OCI-LY7 (cell line): ENCODE results near the gene DHX29. TPM values are rescaled to one million over a fixed set of nuclear protein-coding genes. Genes with fewer than 3 reads are reported as not detected.

Source experiments
- BruUV-seq: library from RNA; stranded (reverse); fragments of 400-500 nt; replicated peaks from 2 replicates; lab custom pipeline; 2021; lab: Mats Ljungman, UMichigan
- CTCF ChIA-PET: fragments of 300-600 bp; sonication (Branson Sonifier 250); formaldehyde crosslinking; loops from one replicate; lab custom pipeline; 2022; ENCODE audit warnings: antibody characterized with exemption; ENCODE audit not compliant: unreplicated experiment; lab: Charles Lee
- POLR2A ChIA-PET: fragments of 300-600 bp; sonication (Branson Sonifier 250); formaldehyde crosslinking; loops from one replicate; lab custom pipeline; 2022; ENCODE audit warnings: antibody characterized with exemption; lab: Charles Lee
- DNase-seq: peaks from one replicate; pipeline ENCODE4 v3.0.0-alpha.2; 2015; ENCODE audit warnings: low spot score
- H2AFZ ChIP-seq: fragments of 200-600 bp; sonication (generic), shearing (Covaris generic); 2 replicates; pipeline ENCODE4 v1.6.1; 2014; ENCODE audit warnings: mild to moderate bottlenecking, antibody characterized with exemption, low read length, moderate library complexity
- H3K27ac ChIP-seq: fragments of 200-600 bp; sonication (generic); 2 replicates; pipeline ENCODE4 v1.5.1; 2014; ENCODE audit warnings: mixed run types, low read depth, mild to moderate bottlenecking, moderate library complexity, low read length, inconsistent platforms; ENCODE audit not compliant: poor library complexity, severe bottlenecking
- H3K36me3 ChIP-seq: fragments of 200-600 bp; sonication (generic); 2 replicates; pipeline ENCODE4 v1.6.1; 2014; ENCODE audit warnings: mild to moderate bottlenecking, antibody characterized with exemption, low read length, moderate library complexity, mixed read lengths; ENCODE audit not compliant: insufficient read depth
- H3K4me1 ChIP-seq: fragments of 200-600 bp; sonication (generic); 2 replicates; pipeline ENCODE4 v1.5.1; 2014; ENCODE audit warnings: mild to moderate bottlenecking, low read length; ENCODE audit not compliant: insufficient read depth, poor library complexity, severe bottlenecking
- H3K4me2 ChIP-seq: fragments of 200-600 bp; sonication (generic); 2 replicates; pipeline ENCODE4 v1.6.1; 2014; ENCODE audit warnings: mild to moderate bottlenecking, low read length
- H3K4me3 ChIP-seq: fragments of 200-600 bp; sonication (generic); 2 replicates; pipeline ENCODE4 v1.5.1; 2014; ENCODE audit warnings: mild to moderate bottlenecking, low read depth, low read length; ENCODE audit not compliant: poor library complexity, severe bottlenecking
- H3K79me2 ChIP-seq: fragments of 200-600 bp; sonication (generic); 2 replicates; pipeline ENCODE4 v1.6.1; 2016; ENCODE audit warnings: low read depth, mild to moderate bottlenecking, low read length, moderate library complexity, mixed read lengths; ENCODE audit not compliant: insufficient read depth
- H3K9me2 ChIP-seq: fragments of 200-600 bp; sonication (generic); 2 replicates; pipeline ENCODE4 v1.6.1; 2016; ENCODE audit warnings: mild to moderate bottlenecking, low read length, mixed read lengths; ENCODE audit not compliant: insufficient read depth
- H3K9me3 ChIP-seq: fragments of 200-600 bp; sonication (generic); 2 replicates; pipeline ENCODE4 v1.6.1; 2014; ENCODE audit warnings: mild to moderate bottlenecking, mixed run types, low read length, mixed read lengths
- H4K20me1 ChIP-seq: fragments of 200-600 bp; sonication (generic); 2 replicates; pipeline ENCODE4 v1.6.1; 2014; ENCODE audit warnings: mild to moderate bottlenecking, antibody characterized with exemption, low read length, moderate library complexity, mixed read lengths; ENCODE audit not compliant: insufficient read depth
- CTCF ChIP-seq: fragments of 200-600 bp; sonication (generic); conservative IDR thresholded peaks from 2 replicates; pipeline ENCODE4 v1.5.1; 2014; ENCODE audit warnings: mild to moderate bottlenecking, antibody characterized with exemption, low read length, moderate library complexity, mixed read lengths
- EZH2phosphoT487 ChIP-seq: fragments of 200-600 bp; sonication (generic); IDR thresholded peaks from 2 replicates; pipeline ENCODE4 v1.6.1; 2018; ENCODE audit warnings: low read depth, borderline replicate concordance, mild to moderate bottlenecking, mixed run types, antibody characterized with exemption, low read length, moderate library complexity, mixed read lengths
- intact Hi-C: fragments of 100-400 bp; cut with micrococcal nuclease; formaldehyde crosslinking; loops from one replicate; pipeline ENCODE4 v1.10.0; 2022; ENCODE audit not compliant: unreplicated experiment
- total RNA-seq, 2 experiments: library from RNA; depleted of rRNA in 1 of 2; stranded (reverse); fragments of >200 nt in 1 of 2; shearing (Covaris generic) in 1 of 2; gene quantifications; 2 replicates each; pipeline ENCODE4 v1.2.3, GENCODE V29; 2014 to 2022

Gene DHX29
- total RNA-seq, 2 experiments from 2014 or later: 12.7 to 19.9 TPM

- Histone ChIP-seq H2AFZ (no peak overlapping the region), H3K9me3 (peaks cover 8% of the 10 kb centered on the region), H3K36me3 (peaks cover 41% of the 10 kb centered on the region), H3K9me2 (no peaks in the 10 kb centered on the region), H3K4me1 (peaks cover 37% of the 10 kb centered on the region), H3K4me2 (peak overlapping the region; percentile 97), H4K20me1 (peaks cover 6% of the 10 kb centered on the region; the same call in 1 of the 2 replicates), H3K79me2 (peaks cover 88% of the 10 kb centered on the region), H3K27ac (no peak overlapping the region), H3K4me3 (peak overlapping the region; percentile 91)
- TF ChIP-seq EZH2phosphoT487: no peak
- TF ChIP-seq CTCF: no peak
- CTCF ChIA-PET: no interaction called here
- DNase-seq: no peak
- no TSS peak for BruUV-seq
- POLR2A ChIA-PET: interaction anchor here (0.6 to 2.4 kb wide), 4 partner anchors 8 to 1798 kb away, joined by 3 to 15 read pairs (median 4); no protein-coding TSS in a partner anchor
- intact Hi-C loops: loop anchor here (5.0 kb wide), 2 partner anchors 78 to 133 kb away; partner anchors contain the start of genes CDC20B and MCIDAS
These were observed 2.1 kb downstream of the DHX29 start for GRCh38 chr5:55305345-55305744.

- Histone ChIP-seq H3K4me1 (peaks cover 30% of the 10 kb centered on the region), H3K27ac (no peak overlapping the region), H3K9me2 (no peaks in the 10 kb centered on the region), H3K79me2 (peaks cover 86% of the 10 kb centered on the region), H3K4me2 (peak overlapping the region; percentile 97), H3K9me3 (peaks cover 8% of the 10 kb centered on the region), H4K20me1 (peaks cover 6% of the 10 kb centered on the region; the same call in 1 of the 2 replicates), H3K36me3 (peaks cover 35% of the 10 kb centered on the region), H3K4me3 (no peak overlapping the region), H2AFZ (no peak overlapping the region)
- ChIA-PET POLR2A (interaction anchor here (0.7 to 1.8 kb wide), 4 partner anchors 8 to 143 kb away, joined by 3 to 7 read pairs (median 4); no protein-coding TSS in a partner anchor), CTCF (no interaction called here)
- TF ChIP-seq CTCF: no peak
- TF ChIP-seq EZH2phosphoT487: no peak
- intact Hi-C loops: no loop called here
- BruUV-seq: no TSS peak
- DNase-seq: no peak
These were observed 2.9 kb downstream of the DHX29 start for GRCh38 chr5:55304584-55304983.

- H3K4me3 ChIP-seq: no peak overlapping the region
- peaks cover 75% of the 10 kb centered on the region for H3K79me2 ChIP-seq
- no peaks in the 10 kb centered on the region for H3K9me2 ChIP-seq
- CTCF ChIA-PET: no interaction called here
- H4K20me1 ChIP-seq: peaks cover 6% of the 10 kb centered on the region; the same call in 1 of the 2 replicates
- H3K4me2 ChIP-seq: peak overlapping the region; percentile 13; the same call in 1 of the 2 replicates
- no peak for DNase-seq
- no peak overlapping the region for H2AFZ ChIP-seq
- intact Hi-C loops: no loop called here
- BruUV-seq: no TSS peak
- H3K4me1 ChIP-seq: peaks cover 23% of the 10 kb centered on the region
- POLR2A ChIA-PET: interaction anchor here (0.6 to 1.6 kb wide), 3 partner anchors 19 to 634 kb away, joined by 3 to 7 read pairs (median 3); no protein-coding TSS in a partner anchor
- peaks cover 8% of the 10 kb centered on the region for H3K9me3 ChIP-seq
- TF ChIP-seq EZH2phosphoT487 (no peak), CTCF (no peak)
- no peak overlapping the region for H3K27ac ChIP-seq
- peaks cover 36% of the 10 kb centered on the region for H3K36me3 ChIP-seq
These were observed 4.2 kb downstream of the DHX29 start for GRCh38 chr5:55303238-55303690.
